GM12864 (cell line): Measurements from ENCODE around the gene CD244.

ENCODE experiments used
- DNase-seq: peaks from one replicate; pipeline ENCODE4 v3.0.0-alpha.2; 2011; ENCODE audit warnings: low read depth
- H3K4me3 ChIP-seq: 2 replicates; pipeline ENCODE4 v1.5.1; 2011; ENCODE audit warnings: mild to moderate bottlenecking, low read depth, low read length, control low read depth
- CTCF ChIP-seq: IDR thresholded peaks from 2 replicates; pipeline ENCODE4 v1.5.1; 2011; ENCODE audit warnings: low read depth, mild to moderate bottlenecking, moderate library complexity, low read length, control low read depth, inconsistent platforms; ENCODE audit errors: missing control alignments

The CD244 gene

DNA sequence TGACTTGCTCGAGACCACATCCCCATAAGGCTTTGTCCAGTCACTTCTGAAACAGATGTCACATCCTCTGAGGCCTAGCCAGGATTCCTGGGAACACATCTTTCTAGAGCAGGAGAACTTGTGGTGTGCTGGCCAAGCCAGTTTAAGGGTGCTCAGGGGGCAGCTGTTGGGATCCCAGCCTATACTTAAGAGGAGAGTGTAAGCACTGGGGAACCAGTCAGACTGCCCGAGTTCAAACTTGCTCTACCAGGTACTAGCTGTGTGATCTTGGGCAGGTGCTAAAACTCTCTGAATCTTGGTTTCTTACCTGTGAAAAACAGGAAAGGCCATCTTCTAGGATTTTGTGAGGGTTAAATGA lies 82.3 kb downstream of the CD244 start:
- no peak for DNase-seq
- no peak for TF ChIP-seq CTCF
- no peak overlapping the region for H3K4me3 ChIP-seq
